Calu3 (cell line): ENCODE measurements around the gene MAGT1. TPM values are rescaled to one million over a fixed set of nuclear protein-coding genes. Genes with fewer than 3 reads are reported as not detected.
"Not testable (repeated sequence)": the region's sequence is repeated elsewhere in the genome, so short reads cannot be mapped to it uniquely, and the experiment has no call there.

ENCODE experiments used
- BruUV-seq: library from RNA; stranded (reverse); fragments of 400-500 nt; replicated peaks from 2 replicates; lab custom pipeline; 2021; lab: Mats Ljungman, UMichigan
- CTCF ChIA-PET: fragments of 300-600 bp; sonication (Branson Sonifier 250); formaldehyde crosslinking; loops from one replicate; lab custom pipeline; 2022; ENCODE audit warnings: antibody characterized with exemption; lab: Charles Lee
- DNase-seq: peaks from one replicate; pipeline ENCODE4 v3.0.0; 2022
- H3K27ac Mint-ChIP-seq: one replicate; pipeline ENCODE4 v1.8.0; 2022; ENCODE audit warnings: mixed read lengths; ENCODE audit not compliant: unreplicated experiment
- H3K27me3 Mint-ChIP-seq: one replicate; pipeline ENCODE4 v1.8.0; 2022; ENCODE audit warnings: mixed read lengths; ENCODE audit not compliant: unreplicated experiment
- H3K36me3 Mint-ChIP-seq: one replicate; pipeline ENCODE4 v1.8.0; 2022; ENCODE audit warnings: mild to moderate bottlenecking, moderate library complexity, mixed read lengths; ENCODE audit not compliant: insufficient read depth, unreplicated experiment
- H3K4me1 Mint-ChIP-seq: one replicate; pipeline ENCODE4 v1.8.0; 2022; ENCODE audit warnings: mild to moderate bottlenecking, low read depth, mixed read lengths; ENCODE audit not compliant: unreplicated experiment
- H3K4me3 Mint-ChIP-seq: one replicate; pipeline ENCODE4 v1.8.0; 2022; ENCODE audit warnings: mild to moderate bottlenecking, low read depth, moderate library complexity, mixed read lengths; ENCODE audit not compliant: unreplicated experiment
- H3K9me3 Mint-ChIP-seq: one replicate; pipeline ENCODE4 v1.8.0; 2022; ENCODE audit warnings: low read depth, mixed read lengths; ENCODE audit not compliant: unreplicated experiment
- intact Hi-C: fragments of 100-400 bp; cut with micrococcal nuclease; formaldehyde crosslinking; loops from one replicate; pipeline ENCODE4 v1.10.0; 2022; ENCODE audit not compliant: unreplicated experiment
- total RNA-seq: library from RNA; stranded (reverse); gene quantifications from 2 replicates; pipeline ENCODE4 v1.2.3, GENCODE V29; 2022
- TF ChIP-seq, protein P1 (sequence below): fragments of 200-600 bp; IDR thresholded peaks from one replicate; pipeline ENCODE4 v1.8.0; 2022; ENCODE audit warnings: antibody characterized with exemption; ENCODE audit not compliant: unreplicated experiment

The MAGT1 gene
- total RNA-seq, 1 experiment from 2014 or later: 158 TPM

DNA sequence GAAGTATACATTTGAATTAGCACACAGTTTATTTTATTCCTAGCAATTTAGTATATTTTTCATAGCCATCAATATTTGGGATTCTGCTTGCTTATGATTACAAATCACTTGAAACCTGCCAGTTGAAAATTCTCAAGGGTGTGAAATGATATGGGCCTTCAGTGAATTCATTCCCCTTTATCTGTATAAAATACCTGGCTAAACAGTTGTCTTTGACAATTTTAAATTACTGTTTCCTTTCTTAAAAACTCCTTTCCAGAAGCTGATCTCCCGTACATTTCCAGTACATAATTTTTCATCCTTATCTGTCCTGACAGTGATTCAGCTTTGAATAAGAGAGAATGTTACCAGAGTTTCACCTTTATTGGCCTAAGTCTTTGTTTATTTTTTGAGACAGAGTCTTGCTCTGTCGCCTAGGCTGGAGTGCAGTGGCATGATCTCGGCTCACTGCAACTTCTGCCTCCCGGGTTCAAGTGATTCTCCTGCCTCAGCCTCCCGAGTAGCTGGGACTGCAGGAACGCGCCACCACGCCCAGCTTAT is 29.2 kb upstream of the MAGT1 start:
- H3K27me3 Mint-ChIP-seq: no peaks in the 10 kb centered on the region
- H3K9me3 Mint-ChIP-seq: no peaks in the 10 kb centered on the region
- no peak overlapping the region for H3K4me3 Mint-ChIP-seq
- H3K36me3 Mint-ChIP-seq: no peaks in the 10 kb centered on the region
- no peak for DNase-seq
- BruUV-seq: no TSS peak
- intact Hi-C loops: no loop called here
- CTCF ChIA-PET: no interaction called here
- no peak overlapping the region for H3K27ac Mint-ChIP-seq
- TF ChIP-seq, protein P1, sequence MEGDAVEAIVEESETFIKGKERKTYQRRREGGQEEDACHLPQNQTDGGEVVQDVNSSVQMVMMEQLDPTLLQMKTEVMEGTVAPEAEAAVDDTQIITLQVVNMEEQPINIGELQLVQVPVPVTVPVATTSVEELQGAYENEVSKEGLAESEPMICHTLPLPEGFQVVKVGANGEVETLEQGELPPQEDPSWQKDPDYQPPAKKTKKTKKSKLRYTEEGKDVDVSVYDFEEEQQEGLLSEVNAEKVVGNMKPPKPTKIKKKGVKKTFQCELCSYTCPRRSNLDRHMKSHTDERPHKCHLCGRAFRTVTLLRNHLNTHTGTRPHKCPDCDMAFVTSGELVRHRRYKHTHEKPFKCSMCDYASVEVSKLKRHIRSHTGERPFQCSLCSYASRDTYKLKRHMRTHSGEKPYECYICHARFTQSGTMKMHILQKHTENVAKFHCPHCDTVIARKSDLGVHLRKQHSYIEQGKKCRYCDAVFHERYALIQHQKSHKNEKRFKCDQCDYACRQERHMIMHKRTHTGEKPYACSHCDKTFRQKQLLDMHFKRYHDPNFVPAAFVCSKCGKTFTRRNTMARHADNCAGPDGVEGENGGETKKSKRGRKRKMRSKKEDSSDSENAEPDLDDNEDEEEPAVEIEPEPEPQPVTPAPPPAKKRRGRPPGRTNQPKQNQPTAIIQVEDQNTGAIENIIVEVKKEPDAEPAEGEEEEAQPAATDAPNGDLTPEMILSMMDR: no peak
- no peaks in the 10 kb centered on the region for H3K4me1 Mint-ChIP-seq

DNA sequence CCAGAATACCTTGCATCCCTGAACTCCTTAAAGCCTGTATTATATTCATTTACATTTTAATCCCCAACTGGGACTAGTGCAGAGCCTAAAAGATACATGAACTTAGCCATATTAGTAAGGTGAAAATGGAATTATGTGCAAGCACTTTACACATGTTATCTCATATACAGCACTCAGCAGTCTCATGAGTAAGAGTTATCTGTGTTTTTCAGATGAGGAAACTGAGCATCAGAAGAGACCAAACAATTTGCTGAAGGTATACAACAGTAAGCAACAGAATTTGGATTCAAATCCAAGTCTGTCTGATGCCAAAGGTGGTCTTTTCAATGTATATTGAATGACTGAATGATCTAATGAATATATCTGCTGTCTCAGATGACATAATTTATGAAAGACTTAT is 27.6 kb upstream of the MAGT1 start:
- no TSS peak for BruUV-seq
- Mint-ChIP-seq H3K27me3 (no peaks in the 10 kb centered on the region), H3K4me3 (no peak overlapping the region), H3K4me1 (no peaks in the 10 kb centered on the region), H3K9me3 (no peaks in the 10 kb centered on the region), H3K27ac (no peak overlapping the region), H3K36me3 (no peaks in the 10 kb centered on the region)
- intact Hi-C loops: no loop called here
- TF ChIP-seq, protein P1: no peak
- CTCF ChIA-PET: no interaction called here
- no peak for DNase-seq

DNA sequence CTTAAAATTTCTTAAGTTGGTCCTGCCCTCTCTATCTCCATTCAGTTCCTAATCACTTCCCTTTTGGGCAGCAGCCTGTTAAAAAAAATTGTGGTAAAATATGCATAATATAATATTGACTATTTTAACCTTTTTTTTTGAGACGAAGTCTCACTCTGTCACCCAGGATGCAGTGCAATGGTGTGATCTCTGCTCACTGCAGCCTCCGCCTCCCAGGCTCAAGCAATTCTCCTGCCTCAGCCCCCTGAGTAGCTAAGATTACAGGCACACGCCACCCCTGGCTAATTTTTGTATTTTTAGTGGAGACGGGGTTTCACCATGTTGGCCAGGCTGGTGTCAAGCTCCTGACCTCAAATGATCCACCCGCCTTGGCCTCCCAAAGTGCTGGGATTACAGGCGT is 24.1 kb upstream of the MAGT1 start:
- intact Hi-C loops, CTCF ChIA-PET, H3K4me3 Mint-ChIP-seq, H3K27me3 Mint-ChIP-seq, H3K9me3 Mint-ChIP-seq, BruUV-seq, H3K36me3 Mint-ChIP-seq, DNase-seq, H3K27ac Mint-ChIP-seq: not testable (repeated sequence)
- peaks cover 14% of the 10 kb centered on the region for H3K4me1 Mint-ChIP-seq

DNA sequence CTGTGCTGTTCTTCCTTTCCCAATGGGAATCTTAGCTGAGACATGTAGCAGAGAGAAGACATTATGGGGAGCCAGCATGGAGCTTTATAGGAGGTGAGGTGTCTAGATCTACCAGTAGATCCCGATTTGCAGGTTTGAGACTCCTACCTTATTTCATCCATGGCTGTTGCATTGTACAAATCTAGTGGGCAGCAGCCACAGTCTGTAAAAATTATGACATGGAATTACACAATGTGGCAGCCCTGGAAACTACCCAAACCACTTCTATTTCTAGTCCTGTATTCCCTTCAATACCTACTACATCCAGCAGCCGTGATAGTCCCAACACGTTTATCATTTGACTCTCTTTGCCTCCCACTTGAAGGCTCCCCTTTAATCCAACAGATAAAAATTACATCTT is 23.3 kb upstream of the MAGT1 start:
- Mint-ChIP-seq H3K4me1 (peaks cover 14% of the 10 kb centered on the region), H3K27me3 (no peaks in the 10 kb centered on the region), H3K4me3 (no peak overlapping the region), H3K27ac (no peak overlapping the region), H3K9me3 (no peaks in the 10 kb centered on the region), H3K36me3 (no peaks in the 10 kb centered on the region)
- DNase-seq: no peak
- TF ChIP-seq, protein P1: no peak
- CTCF ChIA-PET: no interaction called here
- BruUV-seq: no TSS peak
- intact Hi-C loops: no loop called here

DNA sequence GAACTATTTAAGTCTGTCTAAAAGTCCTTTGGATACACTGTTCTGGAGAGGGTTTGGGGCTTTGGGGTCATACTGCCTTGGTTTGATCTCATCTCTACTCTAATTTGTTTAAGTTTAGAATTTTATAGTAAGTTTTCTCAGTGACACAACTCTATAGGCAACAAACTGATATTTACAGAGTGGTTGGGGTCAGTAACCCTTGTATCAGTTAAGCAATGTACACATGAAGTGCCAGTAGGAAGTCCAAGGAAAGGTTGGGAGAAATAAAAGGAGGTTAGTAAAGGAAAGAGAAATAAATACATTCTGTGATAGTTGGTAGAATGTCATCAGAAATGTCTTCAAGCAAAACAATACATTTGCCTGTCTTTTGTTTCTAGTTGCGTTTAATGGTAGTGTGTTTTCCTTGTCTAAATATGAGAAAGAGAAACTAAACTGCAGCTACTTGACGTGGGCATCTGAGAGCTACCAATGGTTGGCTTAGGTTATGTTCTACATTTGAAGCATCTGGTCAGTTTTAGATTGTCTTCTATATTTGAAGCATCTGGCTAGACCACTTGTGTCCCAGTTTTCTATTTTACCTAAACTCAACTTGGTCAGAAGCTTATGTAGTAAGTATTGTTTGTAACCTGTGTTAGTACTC is 22.2 kb upstream of the MAGT1 start:
- peak overlapping the region; percentile 65 for H3K27ac Mint-ChIP-seq
- no peaks in the 10 kb centered on the region for H3K27me3 Mint-ChIP-seq
- no peaks in the 10 kb centered on the region for H3K36me3 Mint-ChIP-seq
- BruUV-seq: no TSS peak
- TF ChIP-seq, protein P1: no peak
- peak overlapping the region; percentile 60 for H3K4me3 Mint-ChIP-seq
- intact Hi-C loops: no loop called here
- H3K9me3 Mint-ChIP-seq: no peaks in the 10 kb centered on the region
- CTCF ChIA-PET: no interaction called here
- no peak for DNase-seq
- peaks cover 23% of the 10 kb centered on the region for H3K4me1 Mint-ChIP-seq
